Measurements from ENCODE around the gene MAST1.

Gene MAST1

DNA sequence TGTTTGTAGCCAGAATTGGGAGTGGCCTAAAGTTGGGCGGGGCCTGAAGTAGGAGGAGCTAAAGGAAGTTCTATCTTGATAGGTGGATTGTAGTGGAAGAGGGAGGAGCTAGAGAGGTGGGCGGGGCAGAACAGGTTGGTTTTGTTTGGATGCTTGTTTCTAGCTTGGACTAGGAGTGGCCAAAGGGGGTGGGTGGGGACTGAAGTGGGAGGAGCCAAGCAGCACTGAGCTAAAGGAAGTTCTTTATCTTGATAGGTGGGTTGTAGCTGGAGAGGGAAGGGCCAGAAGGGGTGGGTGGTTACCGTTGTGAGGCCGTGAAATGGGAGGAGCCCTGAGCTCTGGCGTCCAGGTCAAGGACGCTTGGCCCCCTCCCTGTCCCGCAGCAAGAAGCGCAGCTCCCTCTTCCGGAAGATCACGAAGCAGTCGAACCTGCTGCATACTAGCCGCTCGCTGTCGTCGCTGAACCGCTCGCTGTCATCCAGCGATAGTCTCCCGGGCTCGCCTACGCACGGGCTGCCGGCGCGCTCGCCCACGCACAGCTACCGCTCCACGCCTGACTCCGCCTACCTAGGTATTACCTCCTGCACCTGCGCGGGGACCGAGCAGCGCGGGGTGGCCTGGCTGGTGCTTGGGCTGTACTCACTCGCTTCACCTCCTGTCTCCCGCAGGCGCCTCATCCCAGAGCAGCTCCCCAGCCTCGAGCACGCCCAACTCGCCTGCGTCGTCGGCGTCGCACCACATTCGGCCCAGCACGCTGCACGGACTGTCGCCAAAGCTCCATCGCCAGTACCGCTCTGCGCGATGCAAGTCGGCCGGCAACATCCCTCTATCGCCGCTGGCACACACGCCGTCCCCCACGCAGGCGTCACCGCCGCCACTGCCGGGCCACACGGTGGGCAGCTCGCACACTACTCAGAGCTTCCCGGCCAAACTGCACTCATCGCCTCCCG, 34.9 kb downstream of the MAST1 start:
- DNase-seq (ENCODE audit: extremely low read depth, low read depth): no peak
- no peak for TF ChIP-seq CTCF (IDR thresholded peaks at IDR 0.05; ENCODE audit: low read depth, low read length)

- TF ChIP-seq CTCF (IDR thresholded peaks at IDR 0.05; ENCODE audit: low read depth, low read length): no peak
- no peak for DNase-seq (ENCODE audit: extremely low read depth, low read depth)
Measured at GRCh38 chr19:12873891-12874745, 35.8 kb downstream of the MAST1 start.

- no peak for DNase-seq (ENCODE audit: extremely low read depth, low read depth)
- no peak for TF ChIP-seq CTCF (IDR thresholded peaks at IDR 0.05; ENCODE audit: low read depth, low read length)
Measured at GRCh38 chr19:12875086-12875485, 36.8 kb downstream of the MAST1 start.

DNA sequence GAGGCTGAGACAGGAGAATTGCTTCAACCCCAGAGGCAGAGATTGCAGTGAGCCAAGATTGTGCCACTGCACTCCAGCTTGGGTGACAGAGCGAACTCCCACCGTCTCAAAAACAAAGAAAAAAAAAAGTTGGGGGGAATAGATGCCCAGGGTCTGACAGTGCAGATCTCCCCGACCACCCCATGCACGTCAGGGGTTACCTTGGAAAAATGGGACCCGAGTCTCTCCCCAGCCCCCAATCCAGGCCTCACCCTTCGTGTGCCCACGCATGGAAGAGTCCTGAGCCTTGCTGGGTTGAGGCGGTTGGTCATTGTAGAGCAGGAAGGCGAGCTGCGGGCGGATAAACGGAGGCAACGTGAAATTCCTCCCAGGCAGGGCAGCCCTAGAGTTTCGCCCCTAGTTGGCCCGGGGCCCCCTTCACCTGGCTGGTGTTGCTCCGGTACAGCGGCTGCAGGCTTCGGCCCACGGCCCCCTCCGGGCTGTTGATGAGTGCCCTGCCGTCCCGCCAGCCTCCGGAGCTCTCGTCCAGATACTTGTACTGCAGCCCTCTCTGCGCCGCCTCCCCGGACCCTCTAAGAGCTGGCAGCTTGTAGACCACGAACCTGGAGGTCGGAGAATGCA, 42.3 kb downstream of the MAST1 start:
- no peak for TF ChIP-seq CTCF (IDR thresholded peaks at IDR 0.05; ENCODE audit: low read depth, low read length)
- DNase-seq (ENCODE audit: extremely low read depth, low read depth): no peak

GRCh38 chr19:12881172-12881808, 43.0 kb downstream of the MAST1 start, which contains the start of gene DNASE2:
DNASE2 (minus strand) TSS chr19:12881449; CDS start chr19:12881375, 74 bp downstream.
- TF ChIP-seq CTCF (IDR thresholded peaks at IDR 0.05; ENCODE audit: low read depth, low read length): no peak
- peak; percentile 76 for DNase-seq (ENCODE audit: extremely low read depth, low read depth)

DNA sequence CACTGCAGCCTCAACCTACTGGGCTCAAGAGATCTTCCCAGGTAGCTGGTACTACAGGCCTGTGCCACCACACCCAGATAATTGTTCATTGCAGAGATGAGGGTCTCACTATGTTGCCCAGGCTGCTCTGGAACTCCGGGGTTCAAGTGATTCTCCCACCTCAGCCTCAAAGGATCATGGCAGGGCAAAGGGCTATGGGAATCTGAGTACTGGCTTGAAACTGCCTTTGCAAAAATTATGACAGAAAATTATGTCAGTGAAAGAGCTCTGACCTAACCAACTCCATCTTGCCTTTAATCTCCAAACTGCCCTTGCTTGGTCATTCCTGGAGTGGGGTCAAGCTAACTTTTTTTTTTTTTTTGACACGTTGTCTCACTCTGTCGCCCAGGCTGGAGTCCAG, 44.3 kb downstream of the MAST1 start:
- TF ChIP-seq CTCF (IDR thresholded peaks at IDR 0.05; ENCODE audit: low read depth, low read length): no peak
- DNase-seq (ENCODE audit: extremely low read depth, low read depth): no peak

All from AG09319 (cell line).